ENCODE results near the gene OR10K2. TPM values are rescaled to one million over a fixed set of nuclear protein-coding genes. Genes with fewer than 3 reads are reported as not detected.

The OR10K2 gene, protein sequence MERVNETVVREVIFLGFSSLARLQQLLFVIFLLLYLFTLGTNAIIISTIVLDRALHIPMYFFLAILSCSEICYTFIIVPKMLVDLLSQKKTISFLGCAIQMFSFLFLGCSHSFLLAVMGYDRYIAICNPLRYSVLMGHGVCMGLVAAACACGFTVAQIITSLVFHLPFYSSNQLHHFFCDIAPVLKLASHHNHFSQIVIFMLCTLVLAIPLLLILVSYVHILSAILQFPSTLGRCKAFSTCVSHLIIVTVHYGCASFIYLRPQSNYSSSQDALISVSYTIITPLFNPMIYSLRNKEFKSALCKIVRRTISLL
- not detected in 5 replicates for total RNA-seq (2022; extraction: Qiagen RNA extraction)

DNA sequence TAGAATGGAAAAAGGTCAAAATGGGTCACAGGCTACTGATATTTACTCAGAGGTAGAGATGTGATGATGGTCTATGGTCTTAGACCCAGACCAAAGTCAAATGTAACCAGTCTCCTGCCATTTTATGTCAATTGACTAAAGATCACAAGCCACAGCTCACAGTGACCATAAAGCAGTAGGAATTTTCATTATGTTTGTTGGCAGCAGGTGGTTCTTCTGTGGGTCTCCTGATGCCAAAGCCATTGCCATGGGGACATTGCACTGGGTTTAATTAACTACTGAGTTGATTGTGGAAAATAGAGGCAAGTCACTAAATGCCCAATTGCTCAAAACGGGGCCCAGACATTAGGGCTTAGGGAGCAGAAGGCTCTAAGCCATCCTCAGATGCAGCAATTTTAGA is at the start of gene OR10K2:
TSS of gene OR10K2 (minus strand) at position 101 of the 400 bp plus-strand sequence. CDS start 5,371 bp downstream, outside the sequence.

DNA sequence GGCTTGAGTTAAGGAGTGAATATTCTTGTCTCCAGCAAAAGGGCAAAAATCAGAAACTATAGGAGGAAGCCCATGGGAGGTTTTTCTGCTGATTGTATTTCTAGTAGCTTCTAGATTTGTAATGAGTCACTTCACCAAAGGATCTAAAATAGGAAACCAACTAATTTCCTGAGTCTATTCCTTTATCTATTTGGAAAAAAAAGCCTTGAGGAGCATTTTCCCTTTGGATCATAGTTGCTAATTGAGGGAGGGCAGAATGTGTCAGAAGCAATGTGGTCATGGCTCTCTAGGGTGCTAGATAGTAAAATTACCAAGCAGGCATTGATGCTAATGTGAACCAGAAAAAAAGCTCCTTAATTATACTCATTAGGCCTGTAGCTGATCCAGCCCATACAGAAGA is 45.9 kb upstream of the OR10K2 start, which contains the start of gene OR10R2:
TSS of gene OR10R2 (plus strand) at position 301 of the 400 bp plus-strand sequence. CDS start 106 bp downstream, outside the sequence.

DNA sequence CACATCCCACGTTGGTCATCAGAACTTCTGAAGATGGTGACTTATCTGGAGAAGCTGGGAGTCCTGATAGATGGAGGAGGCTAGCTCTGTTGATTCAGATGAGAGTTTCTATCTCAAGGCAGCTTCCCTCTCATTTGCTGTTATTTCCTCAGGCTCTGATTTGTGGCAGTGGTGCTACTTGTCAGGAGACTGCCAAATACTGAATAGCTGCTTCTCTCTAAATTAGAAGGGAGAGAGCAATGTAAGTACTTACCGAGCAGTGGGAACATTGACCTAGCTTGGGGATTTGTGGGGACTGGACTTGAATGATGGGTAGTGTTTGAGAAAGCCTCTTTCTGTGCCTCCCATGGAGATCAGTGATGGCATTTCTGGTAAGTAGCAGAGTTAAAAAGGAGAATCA is 35.5 kb upstream of the OR10K2 start, which contains the start of gene OR10K1:
TSS of gene OR10K1 (plus strand) at position 301 of the 400 bp plus-strand sequence. CDS start 3,728 bp downstream, outside the sequence.

DNA sequence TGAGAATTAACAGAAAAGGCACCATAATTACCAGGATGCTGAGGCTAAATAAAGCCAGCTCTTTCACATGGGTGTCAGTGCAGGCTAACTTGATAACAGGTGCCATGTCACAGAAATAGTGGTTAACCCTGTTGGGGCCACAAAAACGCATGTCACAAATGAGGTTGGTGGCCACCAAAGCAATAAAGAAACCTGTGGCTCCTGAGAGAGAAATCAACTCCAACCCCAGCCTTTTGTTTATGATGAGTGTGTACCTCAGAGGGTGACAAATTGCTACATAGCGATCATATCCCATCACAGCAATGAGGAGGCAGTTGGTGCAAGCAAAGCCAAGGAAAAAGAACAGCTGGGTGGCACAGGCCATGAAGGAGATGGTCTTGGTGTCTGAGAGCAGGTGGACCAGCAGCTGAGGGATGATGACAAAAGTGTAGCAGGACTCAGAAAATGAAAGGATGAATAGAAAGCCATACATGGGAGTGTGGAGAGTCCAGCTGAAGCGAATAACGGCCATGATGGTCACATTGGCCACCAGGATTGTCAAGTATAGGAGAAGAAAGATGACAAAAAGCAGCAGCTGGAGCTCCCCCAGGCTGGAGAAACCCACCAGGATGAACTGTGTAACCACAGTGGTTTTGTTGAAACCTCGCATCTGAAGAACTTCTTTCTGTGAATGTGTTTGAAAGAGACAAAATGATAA is 27.1 kb downstream of the OR10K2 start, which contains the start of gene OR10T2:
TSS of gene OR10T2 (minus strand) at position 649 of the 697 bp plus-strand sequence. CDS start at position 649, 0 bp downstream.

Other genes with a start within 250 kb of the OR10K2 start
- 0.06 to 0.10 TPM in 2 of 5 replicates, not detected in the others for gene CD1D, start 245.3 kb downstream of the OR10K2 start, total RNA-seq (2022; extraction: Qiagen RNA extraction)
- not detected in 5 replicates for gene CD1A, start 171.8 kb downstream of the OR10K2 start, total RNA-seq (2022; extraction: Qiagen RNA extraction)
- gene CD1C, start 136.3 kb downstream of the OR10K2 start, total RNA-seq (2022; extraction: Qiagen RNA extraction): not detected in 5 replicates
- not detected in 5 replicates for gene CD1B, start 94.7 kb downstream of the OR10K2 start, total RNA-seq (2022; extraction: Qiagen RNA extraction)
- gene CD1E, start 72.3 kb downstream of the OR10K2 start, total RNA-seq (2022; extraction: Qiagen RNA extraction): not detected in 5 replicates
- gene OR10T2, start 26.8 kb downstream of the OR10K2 start, total RNA-seq (2022; extraction: Qiagen RNA extraction): not detected in 5 replicates
- gene OR10K1, start 35.6 kb upstream of the OR10K2 start, total RNA-seq (2022; extraction: Qiagen RNA extraction): not detected in 5 replicates
- not detected in 5 replicates for gene OR10R2, start 46.0 kb upstream of the OR10K2 start, total RNA-seq (2022; extraction: Qiagen RNA extraction)
- not detected in 5 replicates for gene OR6Y1, start 128.2 kb upstream of the OR10K2 start, total RNA-seq (2022; extraction: Qiagen RNA extraction)
- not detected in 5 replicates for gene OR6P1, start 144.3 kb upstream of the OR10K2 start, total RNA-seq (2022; extraction: Qiagen RNA extraction)
- gene OR10X1, start 153.7 kb upstream of the OR10K2 start, total RNA-seq (2022; extraction: Qiagen RNA extraction): not detected in 5 replicates
- gene OR10Z1, start 179.0 kb upstream of the OR10K2 start, total RNA-seq (2022; extraction: Qiagen RNA extraction): not detected in 5 replicates

All from A549 treated with CORT108297 at 1 μM for 4 hours (cell line).